ENCODE data around the gene ATAD3A. TPM values are rescaled to one million over a fixed set of nuclear protein-coding genes. Genes with fewer than 3 reads are reported as not detected.

ATAD3A gene
- total and polyA plus RNA-seq, 2 experiments from 2014 or later = 36.5 to 80.3 TPM

- TF ChIP-seq EZH2phosphoT487 (IDR thresholded peaks at IDR 0.05; ENCODE audit: unreplicated experiment) = no peak
- no peak for TF ChIP-seq CREB1 (CRISPR knock-in tag; IDR thresholded peaks at IDR 0.05; ENCODE audit: low read depth)
- no peak for TF ChIP-seq EZH2 (IDR thresholded peaks at IDR 0.05; ENCODE audit: low read depth, unreplicated experiment)
- TF ChIP-seq, protein P1, sequence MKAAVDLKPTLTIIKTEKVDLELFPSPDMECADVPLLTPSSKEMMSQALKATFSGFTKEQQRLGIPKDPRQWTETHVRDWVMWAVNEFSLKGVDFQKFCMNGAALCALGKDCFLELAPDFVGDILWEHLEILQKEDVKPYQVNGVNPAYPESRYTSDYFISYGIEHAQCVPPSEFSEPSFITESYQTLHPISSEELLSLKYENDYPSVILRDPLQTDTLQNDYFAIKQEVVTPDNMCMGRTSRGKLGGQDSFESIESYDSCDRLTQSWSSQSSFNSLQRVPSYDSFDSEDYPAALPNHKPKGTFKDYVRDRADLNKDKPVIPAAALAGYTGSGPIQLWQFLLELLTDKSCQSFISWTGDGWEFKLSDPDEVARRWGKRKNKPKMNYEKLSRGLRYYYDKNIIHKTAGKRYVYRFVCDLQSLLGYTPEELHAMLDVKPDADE (IDR thresholded peaks at IDR 0.05) = no peak
- no peak for TF ChIP-seq CTCF (conservative IDR thresholded peaks at IDR 0.05; ENCODE audit: low read depth in 2 of 2)
- TF ChIP-seq JUNB (IDR thresholded peaks at IDR 0.05; ENCODE audit: unreplicated experiment) = no peak
- TF ChIP-seq ZNF331 (CRISPR knock-in tag; IDR thresholded peaks at IDR 0.05; ENCODE audit: low read depth) = no peak
- TF ChIP-seq POLR2AphosphoS5 (IDR thresholded peaks at IDR 0.05; ENCODE audit: low read depth) = no peak
- no peak for TF ChIP-seq STAT1 (IDR thresholded peaks at IDR 0.05; ENCODE audit: unreplicated experiment)
- TF ChIP-seq ZNF462 (CRISPR knock-in tag; IDR thresholded peaks at IDR 0.05) = no peak
- no peak for TF ChIP-seq NANOG (IDR thresholded peaks at IDR 0.05; ENCODE audit: borderline replicate concordance)
- no peak for TF ChIP-seq ZNF114 (CRISPR knock-in tag; IDR thresholded peaks at IDR 0.05)
- TF ChIP-seq, protein P2, sequence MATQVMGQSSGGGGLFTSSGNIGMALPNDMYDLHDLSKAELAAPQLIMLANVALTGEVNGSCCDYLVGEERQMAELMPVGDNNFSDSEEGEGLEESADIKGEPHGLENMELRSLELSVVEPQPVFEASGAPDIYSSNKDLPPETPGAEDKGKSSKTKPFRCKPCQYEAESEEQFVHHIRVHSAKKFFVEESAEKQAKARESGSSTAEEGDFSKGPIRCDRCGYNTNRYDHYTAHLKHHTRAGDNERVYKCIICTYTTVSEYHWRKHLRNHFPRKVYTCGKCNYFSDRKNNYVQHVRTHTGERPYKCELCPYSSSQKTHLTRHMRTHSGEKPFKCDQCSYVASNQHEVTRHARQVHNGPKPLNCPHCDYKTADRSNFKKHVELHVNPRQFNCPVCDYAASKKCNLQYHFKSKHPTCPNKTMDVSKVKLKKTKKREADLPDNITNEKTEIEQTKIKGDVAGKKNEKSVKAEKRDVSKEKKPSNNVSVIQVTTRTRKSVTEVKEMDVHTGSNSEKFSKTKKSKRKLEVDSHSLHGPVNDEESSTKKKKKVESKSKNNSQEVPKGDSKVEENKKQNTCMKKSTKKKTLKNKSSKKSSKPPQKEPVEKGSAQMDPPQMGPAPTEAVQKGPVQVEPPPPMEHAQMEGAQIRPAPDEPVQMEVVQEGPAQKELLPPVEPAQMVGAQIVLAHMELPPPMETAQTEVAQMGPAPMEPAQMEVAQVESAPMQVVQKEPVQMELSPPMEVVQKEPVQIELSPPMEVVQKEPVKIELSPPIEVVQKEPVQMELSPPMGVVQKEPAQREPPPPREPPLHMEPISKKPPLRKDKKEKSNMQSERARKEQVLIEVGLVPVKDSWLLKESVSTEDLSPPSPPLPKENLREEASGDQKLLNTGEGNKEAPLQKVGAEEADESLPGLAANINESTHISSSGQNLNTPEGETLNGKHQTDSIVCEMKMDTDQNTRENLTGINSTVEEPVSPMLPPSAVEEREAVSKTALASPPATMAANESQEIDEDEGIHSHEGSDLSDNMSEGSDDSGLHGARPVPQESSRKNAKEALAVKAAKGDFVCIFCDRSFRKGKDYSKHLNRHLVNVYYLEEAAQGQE (IDR thresholded peaks at IDR 0.05; ENCODE audit: unreplicated experiment) = no peak
- H4K20me1 ChIP-seq (replicated peaks; ENCODE audit: insufficient read depth) = no peaks in the 10 kb centered on the region
- no peak overlapping the region for H3K4me3 Mint-ChIP-seq
- H3F3A ChIP-seq (replicated peaks; ENCODE audit: low read depth) = no peaks in the 10 kb centered on the region
- ATAC-seq (no peak), DNase-seq (ENCODE audit: low spot score) (no peak)
- no peaks in the 10 kb centered on the region for H3K36me3 ChIP-seq (ENCODE audit: insufficient read depth)
- no peaks in the 10 kb centered on the region for H3K36me3 Mint-ChIP-seq (ENCODE audit: low read depth)
- no peak overlapping the region for H3K4me3 ChIP-seq
- peaks cover 6% of the 10 kb centered on the region; the same call in 2 of the 3 replicates for H3K4me1 Mint-ChIP-seq
- H3K9me2 ChIP-seq (ENCODE audit: insufficient read depth) = no peaks in the 10 kb centered on the region
- H3K27ac ChIP-seq (ENCODE audit: low read depth) = no peak overlapping the region
- H3K27ac Mint-ChIP-seq = no peak overlapping the region
- no peaks in the 10 kb centered on the region for H3K4me1 ChIP-seq (ENCODE audit: insufficient read depth)
- no peak overlapping the region for H3K4me2 ChIP-seq
- peaks cover 5% of the 10 kb centered on the region for H3K27me3 Mint-ChIP-seq (ENCODE audit: insufficient read depth, low read depth, poor library complexity)
- no peaks in the 10 kb centered on the region for H3K27me3 ChIP-seq (ENCODE audit: insufficient read depth)
- no peaks in the 10 kb centered on the region for H3K9me3 Mint-ChIP-seq
- no peak overlapping the region for H2AFZ ChIP-seq
- H3K79me2 ChIP-seq (replicated peaks; ENCODE audit: insufficient read depth) = no peaks in the 10 kb centered on the region
Observed at GRCh38 chr1:1582585-1583346, 70.8 kb downstream of the ATAD3A start.

All from GM23338 (cell line).